Measurements from ENCODE around the gene GPR137B.

GPR137B gene

DNA sequence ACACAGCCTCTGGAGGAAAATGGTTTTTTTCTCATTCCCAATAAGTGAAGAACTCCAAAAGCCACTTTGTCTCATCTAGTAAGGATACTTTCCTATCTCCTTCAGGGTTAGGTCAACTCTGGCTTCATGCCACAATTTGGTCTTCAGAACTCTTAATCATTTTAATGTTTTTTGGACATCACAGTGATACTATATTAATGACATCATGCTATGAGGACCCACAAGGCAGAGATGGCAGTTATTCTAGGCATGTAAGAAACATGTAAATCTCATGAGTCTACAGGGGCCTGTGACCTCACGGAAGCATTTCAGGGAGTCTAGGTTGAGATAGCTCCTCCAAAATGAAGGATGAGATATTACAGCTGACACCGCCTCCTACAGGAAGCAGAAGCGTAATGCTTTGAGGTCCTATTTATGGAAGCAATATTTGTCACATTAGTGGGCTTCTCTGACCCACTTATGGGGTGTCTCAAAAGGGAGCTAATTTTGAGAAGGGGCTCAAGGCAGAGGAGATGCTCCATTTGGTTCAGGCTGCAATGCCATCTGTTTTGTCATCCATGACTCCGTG is 5.0 kb upstream of the GPR137B start:
- Histone ChIP-seq H3K27me3 (replicated peaks; ENCODE audit: control insufficient read depth, insufficient read depth, low read length) (peaks cover 4% of the 10 kb centered on the region; the same call in 1 of the 2 replicates), H3K36me3 (ENCODE audit: control insufficient read depth, insufficient read depth, low read length) (no peaks in the 10 kb centered on the region), H3K4me3 (replicated peaks; ENCODE audit: low read depth, low read length) (no peak overlapping the region)
- TF ChIP-seq, protein P1, sequence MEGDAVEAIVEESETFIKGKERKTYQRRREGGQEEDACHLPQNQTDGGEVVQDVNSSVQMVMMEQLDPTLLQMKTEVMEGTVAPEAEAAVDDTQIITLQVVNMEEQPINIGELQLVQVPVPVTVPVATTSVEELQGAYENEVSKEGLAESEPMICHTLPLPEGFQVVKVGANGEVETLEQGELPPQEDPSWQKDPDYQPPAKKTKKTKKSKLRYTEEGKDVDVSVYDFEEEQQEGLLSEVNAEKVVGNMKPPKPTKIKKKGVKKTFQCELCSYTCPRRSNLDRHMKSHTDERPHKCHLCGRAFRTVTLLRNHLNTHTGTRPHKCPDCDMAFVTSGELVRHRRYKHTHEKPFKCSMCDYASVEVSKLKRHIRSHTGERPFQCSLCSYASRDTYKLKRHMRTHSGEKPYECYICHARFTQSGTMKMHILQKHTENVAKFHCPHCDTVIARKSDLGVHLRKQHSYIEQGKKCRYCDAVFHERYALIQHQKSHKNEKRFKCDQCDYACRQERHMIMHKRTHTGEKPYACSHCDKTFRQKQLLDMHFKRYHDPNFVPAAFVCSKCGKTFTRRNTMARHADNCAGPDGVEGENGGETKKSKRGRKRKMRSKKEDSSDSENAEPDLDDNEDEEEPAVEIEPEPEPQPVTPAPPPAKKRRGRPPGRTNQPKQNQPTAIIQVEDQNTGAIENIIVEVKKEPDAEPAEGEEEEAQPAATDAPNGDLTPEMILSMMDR (IDR thresholded peaks at IDR 0.05; ENCODE audit: insufficient read depth, low read length, poor library complexity, severe bottlenecking): peak; percentile 42
- DNase-seq (ENCODE audit: extremely low read depth, insufficient read length): no peak

DNA sequence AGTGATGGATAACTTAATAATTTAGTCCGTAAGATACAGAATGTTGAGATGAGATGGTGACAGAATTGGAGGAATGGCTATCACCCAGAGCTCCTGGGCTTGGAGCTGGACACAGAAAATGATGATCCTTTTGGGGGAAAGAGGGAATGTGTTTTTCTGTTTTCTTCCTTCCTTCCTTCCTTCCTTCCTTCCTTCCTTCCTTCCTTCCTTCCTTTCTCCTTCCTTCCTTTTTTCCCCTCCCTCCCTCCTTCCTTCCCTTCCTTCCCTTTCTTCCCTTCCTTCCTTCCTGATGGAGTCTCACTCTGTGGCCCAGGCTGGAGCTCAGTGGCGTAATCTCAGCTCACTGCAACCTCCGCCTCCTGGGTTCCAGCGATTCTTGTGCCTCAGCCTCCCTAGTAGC is 2.8 kb upstream of the GPR137B start:
- no peak overlapping the region for H3K4me3 ChIP-seq (replicated peaks; ENCODE audit: low read depth, low read length)
- H3K36me3 ChIP-seq (ENCODE audit: control insufficient read depth, insufficient read depth, low read length): no peaks in the 10 kb centered on the region
- TF ChIP-seq, protein P1 (IDR thresholded peaks at IDR 0.05; ENCODE audit: insufficient read depth, low read length, poor library complexity, severe bottlenecking): no peak
- no peak for DNase-seq (ENCODE audit: extremely low read depth, insufficient read length)
- H3K27me3 ChIP-seq (replicated peaks; ENCODE audit: control insufficient read depth, insufficient read depth, low read length): peaks cover 4% of the 10 kb centered on the region; the same call in 1 of the 2 replicates

DNA sequence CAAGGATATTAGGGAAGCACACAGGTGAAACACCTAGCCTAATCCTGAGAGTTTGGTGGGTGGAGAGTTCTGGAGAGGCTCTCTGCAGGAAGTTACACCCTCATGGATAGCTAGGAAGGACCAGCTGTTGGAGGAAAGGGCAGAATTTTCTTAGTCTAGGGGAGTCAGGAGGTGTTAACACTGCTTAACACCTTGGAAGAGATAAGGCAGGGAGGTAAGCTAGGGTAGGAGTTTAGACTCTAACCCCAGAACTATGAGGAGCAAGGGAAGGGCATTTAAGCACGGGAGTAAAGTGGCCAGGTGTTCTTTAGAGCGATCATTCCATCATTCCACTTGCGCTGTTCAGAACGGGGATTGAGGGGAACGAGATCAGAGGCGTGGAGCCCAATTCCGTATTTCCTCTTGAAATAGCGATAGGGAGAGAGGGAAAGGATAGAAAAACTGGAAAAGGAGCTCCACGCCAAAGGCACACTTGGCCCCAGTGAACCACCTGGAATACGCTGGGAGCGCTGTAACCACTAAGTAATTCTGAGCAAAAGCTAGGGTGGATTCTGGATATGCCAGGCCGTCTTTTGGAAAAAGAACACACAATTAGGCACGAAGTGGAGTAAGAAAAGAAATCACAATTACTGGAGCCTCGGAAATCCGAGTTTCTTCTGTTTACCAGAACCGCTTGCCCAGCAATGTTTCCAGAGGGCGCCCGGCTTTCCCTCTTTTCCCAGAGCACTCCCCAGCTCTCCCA is 1.5 kb upstream of the GPR137B start:
- H3K36me3 ChIP-seq (ENCODE audit: control insufficient read depth, insufficient read depth, low read length): no peaks in the 10 kb centered on the region; the same call in none of the 2 replicates
- TF ChIP-seq, protein P1 (IDR thresholded peaks at IDR 0.05; ENCODE audit: insufficient read depth, low read length, poor library complexity, severe bottlenecking): no peak
- DNase-seq (ENCODE audit: extremely low read depth, insufficient read length): no peak
- H3K4me3 ChIP-seq (replicated peaks; ENCODE audit: low read depth, low read length): peak overlapping the region; percentile 78
- H3K27me3 ChIP-seq (replicated peaks; ENCODE audit: control insufficient read depth, insufficient read depth, low read length): peaks cover 4% of the 10 kb centered on the region; the same call in 1 of the 2 replicates

DNA sequence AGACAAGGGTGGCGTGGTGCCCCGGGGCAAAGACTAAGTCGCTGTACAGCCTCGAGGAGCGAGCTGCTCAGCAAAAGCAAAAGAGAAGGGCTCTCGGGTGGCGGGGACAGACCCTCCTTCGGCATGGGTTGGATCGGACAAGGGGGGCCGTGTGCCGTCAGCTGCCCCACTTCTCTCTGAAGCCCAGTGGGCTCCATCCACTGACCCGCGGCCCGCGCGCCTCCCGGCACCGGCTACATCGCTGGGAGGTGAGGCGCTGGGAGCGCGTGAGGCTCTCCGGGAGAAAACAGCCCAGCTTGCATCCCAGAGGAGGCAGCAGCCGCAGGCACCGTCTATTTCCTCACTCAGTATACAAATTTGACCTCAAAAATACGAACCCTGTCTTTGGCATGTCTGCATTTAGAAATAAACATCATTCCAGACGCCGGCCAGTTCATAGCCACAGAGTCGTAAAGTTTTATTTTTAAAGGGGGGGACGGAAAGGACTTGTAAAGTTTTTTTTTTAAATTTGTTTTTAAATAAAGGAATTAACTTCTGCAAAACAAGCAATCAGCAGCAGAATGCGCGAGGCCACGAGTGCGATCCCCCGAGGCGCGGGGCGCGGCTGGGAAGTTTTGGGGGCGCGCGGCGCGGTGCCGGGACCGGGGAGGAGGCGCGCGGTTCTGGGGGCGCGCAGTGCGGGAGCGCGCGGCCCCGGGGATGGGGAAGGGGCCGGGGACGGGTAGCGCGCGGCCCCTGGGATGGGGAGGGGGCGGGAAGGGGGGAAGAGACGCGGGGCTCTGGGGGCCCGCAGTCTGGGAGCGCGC is 689 bp upstream of the GPR137B start:
- TF ChIP-seq, protein P1 (IDR thresholded peaks at IDR 0.05; ENCODE audit: insufficient read depth, low read length, poor library complexity, severe bottlenecking): no peak
- Histone ChIP-seq H3K27me3 (replicated peaks; ENCODE audit: control insufficient read depth, insufficient read depth, low read length) (peaks cover 4% of the 10 kb centered on the region; the same call in 1 of the 2 replicates), H3K36me3 (ENCODE audit: control insufficient read depth, insufficient read depth, low read length) (peaks cover 4% of the 10 kb centered on the region), H3K4me3 (replicated peaks; ENCODE audit: low read depth, low read length) (peak overlapping the region; percentile 78)
- peak; percentile 64 for DNase-seq (ENCODE audit: extremely low read depth, insufficient read length)

DNA sequence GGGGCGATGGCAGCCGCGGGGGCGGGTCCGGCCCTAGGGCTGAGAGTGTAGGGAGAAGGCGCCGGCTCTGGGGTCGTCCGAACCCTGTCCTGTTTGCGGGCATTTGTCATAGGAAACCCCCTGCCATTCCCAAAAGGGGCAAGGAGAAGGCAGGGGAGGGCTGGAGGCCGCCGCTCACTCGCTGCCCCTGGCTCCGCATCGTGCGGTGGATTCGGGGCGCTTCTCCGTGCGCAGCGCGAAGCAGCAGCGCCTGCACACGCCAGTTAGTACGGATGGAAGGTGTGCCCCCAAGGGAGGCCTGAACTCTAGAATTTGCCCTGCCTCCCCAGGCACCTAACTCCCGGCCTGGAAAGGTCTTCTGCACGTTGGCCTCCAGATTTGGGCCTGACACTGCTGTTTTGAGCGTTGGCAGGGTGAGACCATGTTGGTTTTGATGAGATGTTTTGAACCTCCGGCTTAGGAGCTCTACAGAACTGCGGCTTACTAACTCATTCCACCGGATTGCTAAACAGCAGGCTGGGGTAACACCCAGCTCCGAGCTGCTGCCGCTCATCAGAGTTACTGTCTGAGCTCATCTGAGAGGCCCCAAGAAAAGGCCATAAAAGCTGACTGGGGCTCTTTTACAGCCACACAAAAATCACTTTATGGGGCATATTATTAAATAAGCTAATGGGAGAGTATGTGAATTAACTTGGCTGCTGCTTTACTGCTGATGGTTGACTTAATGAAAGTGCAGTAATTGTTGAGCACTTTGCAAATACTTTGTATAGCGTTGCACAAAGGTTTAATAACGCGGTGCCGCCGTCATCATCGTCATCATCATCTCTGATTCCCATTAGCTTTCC is 987 bp downstream of the GPR137B start:
- TF ChIP-seq, protein P1 (IDR thresholded peaks at IDR 0.05; ENCODE audit: insufficient read depth, low read length, poor library complexity, severe bottlenecking): no peak
- DNase-seq (ENCODE audit: extremely low read depth, insufficient read length): no peak
- Histone ChIP-seq H3K36me3 (ENCODE audit: control insufficient read depth, insufficient read depth, low read length) (peaks cover 5% of the 10 kb centered on the region), H3K4me3 (replicated peaks; ENCODE audit: low read depth, low read length) (peak overlapping the region; percentile 78), H3K27me3 (replicated peaks; ENCODE audit: control insufficient read depth, insufficient read depth, low read length) (peaks cover 4% of the 10 kb centered on the region; the same call in 1 of the 2 replicates)
